IPS-18a (cell line): ENCODE data around the gene DIP2C.
"Not testable (repeated sequence)": the region's sequence is repeated elsewhere in the genome, so short reads cannot be mapped to it uniquely, and the experiment has no call there.

ENCODE experiments used
- H3K27ac ChIP-seq: one replicate; pipeline ENCODE4 v1.5.1; 2013; ENCODE audit warnings: low read length
- H3K27me3 ChIP-seq: one replicate; pipeline ENCODE4 v1.6.1; 2013; ENCODE audit warnings: mild to moderate bottlenecking, low read length; ENCODE audit not compliant: control insufficient read depth, insufficient read depth
- H3K36me3 ChIP-seq: one replicate; pipeline ENCODE4 v1.6.1; 2013; ENCODE audit warnings: low read depth, low read length; ENCODE audit not compliant: control insufficient read depth
- H3K4me1 ChIP-seq: one replicate; pipeline ENCODE4 v1.6.1; 2013; ENCODE audit warnings: low read depth, low read length; ENCODE audit not compliant: control insufficient read depth
- H3K4me3 ChIP-seq: one replicate; pipeline ENCODE4 v1.5.1; 2013; ENCODE audit warnings: low read length
- H3K9ac ChIP-seq: one replicate; pipeline ENCODE4 v1.6.1; 2013; ENCODE audit warnings: mild to moderate bottlenecking, low read length, moderate library complexity
- H3K9me3 ChIP-seq: one replicate; pipeline ENCODE4 v1.6.1; 2013; ENCODE audit warnings: low read depth, low read length; ENCODE audit not compliant: control insufficient read depth

Gene DIP2C

GRCh38 chr10:662686-663465 lies 26.6 kb downstream of the DIP2C start:
- no peaks in the 10 kb centered on the region for H3K36me3 ChIP-seq
- no peak overlapping the region for H3K27ac ChIP-seq
- no peaks in the 10 kb centered on the region for H3K27me3 ChIP-seq
- H3K4me3 ChIP-seq: no peak overlapping the region
- peaks cover 18% of the 10 kb centered on the region for H3K4me1 ChIP-seq
- H3K9ac ChIP-seq: no peak overlapping the region
- no peaks in the 10 kb centered on the region for H3K9me3 ChIP-seq

- Histone ChIP-seq H3K27me3 (no peaks in the 10 kb centered on the region), H3K4me1 (peaks cover 18% of the 10 kb centered on the region)
Observed at GRCh38 chr10:662223-662605, 27.3 kb downstream of the DIP2C start.

GRCh38 chr10:661597-662222 lies 27.8 kb downstream of the DIP2C start:
- peaks cover 18% of the 10 kb centered on the region for H3K4me1 ChIP-seq

More at GRCh38 chr10:662223-662605, 27.3 kb downstream of the DIP2C start:
- H3K4me3 ChIP-seq: no peak overlapping the region
- H3K27ac ChIP-seq: no peak overlapping the region
- H3K9me3 ChIP-seq: no peaks in the 10 kb centered on the region
- no peak overlapping the region for H3K9ac ChIP-seq
- no peaks in the 10 kb centered on the region for H3K36me3 ChIP-seq

GRCh38 chr10:660970-661596 lies 28.4 kb downstream of the DIP2C start:
- Histone ChIP-seq H3K27ac (no peak overlapping the region), H3K4me3 (no peak overlapping the region), H3K36me3 (no peaks in the 10 kb centered on the region), H3K9ac (no peak overlapping the region), H3K4me1 (peaks cover 18% of the 10 kb centered on the region), H3K27me3 (no peaks in the 10 kb centered on the region), H3K9me3 (no peaks in the 10 kb centered on the region)

More at GRCh38 chr10:661597-662222, 27.8 kb downstream of the DIP2C start:
- H3K9me3 ChIP-seq: no peaks in the 10 kb centered on the region
- no peak overlapping the region for H3K27ac ChIP-seq
- H3K36me3 ChIP-seq: no peaks in the 10 kb centered on the region
- no peak overlapping the region for H3K9ac ChIP-seq
- no peak overlapping the region for H3K4me3 ChIP-seq
- H3K27me3 ChIP-seq: no peaks in the 10 kb centered on the region

GRCh38 chr10:660413-660969 lies 29.0 kb downstream of the DIP2C start:
- no peaks in the 10 kb centered on the region for H3K27me3 ChIP-seq
- H3K9me3 ChIP-seq: no peaks in the 10 kb centered on the region
- no peak overlapping the region for H3K9ac ChIP-seq
- H3K36me3 ChIP-seq: no peaks in the 10 kb centered on the region
- peaks cover 18% of the 10 kb centered on the region for H3K4me1 ChIP-seq
- H3K27ac ChIP-seq: no peak overlapping the region
- H3K4me3 ChIP-seq: no peak overlapping the region

GRCh38 chr10:659688-660141 lies 29.8 kb downstream of the DIP2C start:
- no peaks in the 10 kb centered on the region for H3K27me3 ChIP-seq
- no peak overlapping the region for H3K9ac ChIP-seq
- no peaks in the 10 kb centered on the region for H3K9me3 ChIP-seq
- H3K27ac ChIP-seq: no peak overlapping the region
- H3K36me3 ChIP-seq: no peaks in the 10 kb centered on the region
- H3K4me3 ChIP-seq: no peak overlapping the region
- peaks cover 18% of the 10 kb centered on the region for H3K4me1 ChIP-seq

- peaks cover 13% of the 10 kb centered on the region for H3K4me1 ChIP-seq
- not testable (repeated sequence) for H3K4me3 ChIP-seq, H3K27me3 ChIP-seq, H3K27ac ChIP-seq, H3K36me3 ChIP-seq, H3K9me3 ChIP-seq, H3K9ac ChIP-seq
Observed at GRCh38 chr10:657816-658350, 31.6 kb downstream of the DIP2C start.

- no peak overlapping the region for H3K9ac ChIP-seq
- H3K27me3 ChIP-seq: no peaks in the 10 kb centered on the region
- no peak overlapping the region for H3K4me3 ChIP-seq
- no peaks in the 10 kb centered on the region for H3K9me3 ChIP-seq
- peaks cover 7% of the 10 kb centered on the region for H3K4me1 ChIP-seq
- H3K36me3 ChIP-seq: no peaks in the 10 kb centered on the region
- H3K27ac ChIP-seq: no peak overlapping the region
Observed at GRCh38 chr10:656883-657282, 32.6 kb downstream of the DIP2C start.

GRCh38 chr10:655184-655583 lies 34.3 kb downstream of the DIP2C start:
- Histone ChIP-seq H3K9me3 (no peaks in the 10 kb centered on the region), H3K4me3 (no peak overlapping the region), H3K27me3 (no peaks in the 10 kb centered on the region), H3K9ac (no peak overlapping the region), H3K36me3 (no peaks in the 10 kb centered on the region), H3K4me1 (no peaks in the 10 kb centered on the region), H3K27ac (no peak overlapping the region)

- Histone ChIP-seq H3K9ac (no peak overlapping the region), H3K36me3 (no peaks in the 10 kb centered on the region), H3K9me3 (no peaks in the 10 kb centered on the region), H3K27ac (no peak overlapping the region), H3K4me1 (no peaks in the 10 kb centered on the region), H3K4me3 (no peak overlapping the region), H3K27me3 (no peaks in the 10 kb centered on the region)
Observed at GRCh38 chr10:654647-654996, 34.8 kb downstream of the DIP2C start.

GRCh38 chr10:653991-654646 lies 35.3 kb downstream of the DIP2C start:
- Histone ChIP-seq H3K27ac (no peak overlapping the region), H3K36me3 (no peaks in the 10 kb centered on the region)

More at GRCh38 chr10:653991-654646, 35.3 kb downstream of the DIP2C start:
- no peak overlapping the region for H3K4me3 ChIP-seq
- no peaks in the 10 kb centered on the region for H3K4me1 ChIP-seq
- no peaks in the 10 kb centered on the region for H3K9me3 ChIP-seq
- no peak overlapping the region for H3K9ac ChIP-seq
- H3K27me3 ChIP-seq: no peaks in the 10 kb centered on the region
